Right lobe of liver (tissue), 4 donors: ENCODE measurements around the gene R3HCC1L.

Source experiments
- POLR2A ChIP-seq: fragments of 450-650 bp; IDR thresholded peaks from one replicate; pipeline ENCODE4 v1.6.1; 2017; ENCODE audit warnings: antibody characterized with exemption, mild to moderate bottlenecking
- TF ChIP-seq, protein P1 (sequence below), 4 donors: fragments of 200-600 bp in 3 of 4; fragments of 450-650 bp in 1 of 4; IDR thresholded peaks; one replicate each; pipeline versions ENCODE4 v1.5.1 to v1.8.0; 2016 to 2022; ENCODE audit warnings: antibody characterized with exemption in 4 of 4, mild to moderate bottlenecking in 2 of 4
- donor health status: DM: no; HTN: no; CAD: no.
- donor health status: DM: no; HTN: no; CAD: no.
- donor health status: DM: no; HTN: yes; CAD: no.

DNA sequence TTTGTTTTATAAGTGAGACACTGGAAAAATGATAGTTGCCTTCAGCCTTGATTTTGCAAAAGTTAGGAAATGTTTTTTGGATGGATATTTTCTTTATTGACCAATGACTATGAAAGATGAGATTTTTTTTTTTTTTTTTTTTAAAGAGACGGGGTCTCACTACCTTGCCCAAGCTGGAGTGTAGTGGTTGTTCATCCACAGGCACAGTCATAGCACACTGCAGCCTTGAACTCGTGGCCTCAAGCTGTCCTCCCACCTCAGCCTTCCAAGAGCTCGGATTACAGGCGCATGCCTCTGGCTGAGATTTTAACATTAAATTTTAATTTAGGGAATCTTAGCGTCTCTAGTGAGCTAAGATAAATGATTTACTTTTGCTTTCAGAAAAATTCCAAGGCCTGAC, 67.3 kb downstream of the R3HCC1L start:
- TF ChIP-seq, protein P1, sequence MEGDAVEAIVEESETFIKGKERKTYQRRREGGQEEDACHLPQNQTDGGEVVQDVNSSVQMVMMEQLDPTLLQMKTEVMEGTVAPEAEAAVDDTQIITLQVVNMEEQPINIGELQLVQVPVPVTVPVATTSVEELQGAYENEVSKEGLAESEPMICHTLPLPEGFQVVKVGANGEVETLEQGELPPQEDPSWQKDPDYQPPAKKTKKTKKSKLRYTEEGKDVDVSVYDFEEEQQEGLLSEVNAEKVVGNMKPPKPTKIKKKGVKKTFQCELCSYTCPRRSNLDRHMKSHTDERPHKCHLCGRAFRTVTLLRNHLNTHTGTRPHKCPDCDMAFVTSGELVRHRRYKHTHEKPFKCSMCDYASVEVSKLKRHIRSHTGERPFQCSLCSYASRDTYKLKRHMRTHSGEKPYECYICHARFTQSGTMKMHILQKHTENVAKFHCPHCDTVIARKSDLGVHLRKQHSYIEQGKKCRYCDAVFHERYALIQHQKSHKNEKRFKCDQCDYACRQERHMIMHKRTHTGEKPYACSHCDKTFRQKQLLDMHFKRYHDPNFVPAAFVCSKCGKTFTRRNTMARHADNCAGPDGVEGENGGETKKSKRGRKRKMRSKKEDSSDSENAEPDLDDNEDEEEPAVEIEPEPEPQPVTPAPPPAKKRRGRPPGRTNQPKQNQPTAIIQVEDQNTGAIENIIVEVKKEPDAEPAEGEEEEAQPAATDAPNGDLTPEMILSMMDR (IDR thresholded peaks at IDR 0.05) = no peak
- no peak for TF ChIP-seq POLR2A
